Cardiac muscle cell (in vitro differentiated cells and primary cell): ENCODE measurements around the gene GABRE. TPM values are rescaled to one million over a fixed set of nuclear protein-coding genes. Genes with fewer than 3 reads are reported as not detected.

Experiments
- DNase-seq, 2 donors: peaks; one replicate each; pipeline versions ENCODE4 v3.0.0 to v3.0.0-alpha.2; 2010 to 2017; ENCODE audit warnings: low read depth in 1 of 2, low spot score in 1 of 2
- H3K27ac ChIP-seq: fragments of 200-600 bp; sonication (generic); 2 replicates; pipeline ENCODE4 v1.5.1; 2016
- H3K27me3 ChIP-seq: fragments of 200-600 bp; sonication (generic); 2 replicates; pipeline ENCODE4 v1.6.0; 2016; ENCODE audit warnings: control low read depth
- H3K36me3 ChIP-seq: fragments of 200-600 bp; sonication (generic); 2 replicates; pipeline ENCODE4 v1.5.1; 2016; ENCODE audit warnings: control low read depth
- H3K4me1 ChIP-seq: fragments of 200-600 bp; sonication (generic); 2 replicates; pipeline ENCODE4 v1.8.1; 2017; ENCODE audit warnings: low read depth, mild to moderate bottlenecking, mixed run types
- H3K4me3 ChIP-seq: fragments of 200-600 bp; sonication (generic); 2 replicates; pipeline ENCODE4 v1.5.1; 2016; ENCODE audit warnings: mild to moderate bottlenecking
- H3K9me3 ChIP-seq: fragments of 200-600 bp; sonication (generic); 2 replicates; pipeline ENCODE4 v1.5.1; 2017; ENCODE audit warnings: low read depth, mild to moderate bottlenecking, control low read depth
- CTCF ChIP-seq: IDR thresholded peaks from 2 replicates; pipeline ENCODE4 v1.5.1; 2012; ENCODE audit warnings: low read depth, mild to moderate bottlenecking, low read length
- polyA plus RNA-seq: library from polyadenylated mRNA; unstranded; fragments of >200 nt; fragmentation: Nextera tagmentation; extraction: Ambion mirVana; gene quantifications from 2 replicates; pipeline ENCODE4 v1.2.1, GENCODE V29; 2016
- total RNA-seq: library from RNA; depleted of rRNA; stranded (reverse); fragments of >200 nt; gene quantifications from 2 replicates; pipeline ENCODE4 v1.2.3, GENCODE V29; 2016

Gene GABRE
- total and polyA plus RNA-seq, 2 experiments from 2014 or later, result 0.60 to 2.5 TPM

GRCh38 chrX:151938172-151938571 lies 36.3 kb downstream of the GABRE start:
- Histone ChIP-seq H3K4me3 (no peak overlapping the region), H3K27ac (no peak overlapping the region), H3K9me3 (no peaks in the 10 kb centered on the region), H3K27me3 (no peaks in the 10 kb centered on the region), H3K4me1 (no peaks in the 10 kb centered on the region), H3K36me3 (no peaks in the 10 kb centered on the region)
- no peak for TF ChIP-seq CTCF
- no peak for DNase-seq

GRCh38 chrX:151935358-151935757 lies 39.1 kb downstream of the GABRE start:
- H3K27me3 ChIP-seq, result no peaks in the 10 kb centered on the region
- no peak overlapping the region for H3K27ac ChIP-seq
- no peak for TF ChIP-seq CTCF
- H3K4me1 ChIP-seq, result no peaks in the 10 kb centered on the region
- H3K36me3 ChIP-seq, result no peaks in the 10 kb centered on the region
- no peaks in the 10 kb centered on the region for H3K9me3 ChIP-seq
- no peak overlapping the region for H3K4me3 ChIP-seq
- no peak for DNase-seq

- Histone ChIP-seq H3K9me3 (no peaks in the 10 kb centered on the region), H3K27ac (no peak overlapping the region), H3K27me3 (no peaks in the 10 kb centered on the region), H3K4me1 (no peaks in the 10 kb centered on the region), H3K4me3 (no peak overlapping the region), H3K36me3 (no peaks in the 10 kb centered on the region)
- no peak for TF ChIP-seq CTCF
- peak in 1 of 2 donors; percentile 4 for DNase-seq
These were observed 45.4 kb downstream of the GABRE start for GRCh38 chrX:151929126-151929525.

- H3K4me3 ChIP-seq, result no peak overlapping the region
- no peaks in the 10 kb centered on the region for H3K36me3 ChIP-seq
- TF ChIP-seq CTCF, result no peak
- H3K4me1 ChIP-seq, result no peaks in the 10 kb centered on the region
- no peaks in the 10 kb centered on the region for H3K9me3 ChIP-seq
- no peaks in the 10 kb centered on the region for H3K27me3 ChIP-seq
- no peak overlapping the region for H3K27ac ChIP-seq
- no peak for DNase-seq
These were observed 50.8 kb downstream of the GABRE start for GRCh38 chrX:151923648-151924047.

GRCh38 chrX:151922692-151923091 lies 51.8 kb downstream of the GABRE start:
- no peak for TF ChIP-seq CTCF
- Histone ChIP-seq H3K4me3 (no peak overlapping the region), H3K27me3 (no peaks in the 10 kb centered on the region), H3K27ac (no peak overlapping the region), H3K9me3 (no peaks in the 10 kb centered on the region), H3K36me3 (no peaks in the 10 kb centered on the region), H3K4me1 (no peaks in the 10 kb centered on the region)
- no peak for DNase-seq

- Histone ChIP-seq H3K27me3 (no peaks in the 10 kb centered on the region), H3K9me3 (no peaks in the 10 kb centered on the region), H3K4me3 (no peak overlapping the region), H3K36me3 (no peaks in the 10 kb centered on the region), H3K4me1 (no peaks in the 10 kb centered on the region), H3K27ac (no peak overlapping the region)
- no peak for DNase-seq
- TF ChIP-seq CTCF, result no peak
These were observed 52.6 kb downstream of the GABRE start for GRCh38 chrX:151921866-151922265.
